ENCODE results near the gene MAP3K4. TPM values are rescaled to one million over a fixed set of nuclear protein-coding genes. Genes with fewer than 3 reads are reported as not detected.

Gene MAP3K4
- total RNA-seq, 1 experiment from 2014 or later: 27.9 TPM

GRCh38 chr6:161152907-161153662, 161.5 kb downstream of the MAP3K4 start:
- H3K4me3 ChIP-seq (ENCODE audit: low read length): no peak overlapping the region
- ATAC-seq: peak; percentile 67
- no peaks in the 10 kb centered on the region; the same call in 1 of the 2 replicates for H3K36me3 ChIP-seq (ENCODE audit: low read depth, low read length)
- no peaks in the 10 kb centered on the region for H3F3A ChIP-seq (ENCODE audit: low read length, unreplicated experiment)
- H2AFZ ChIP-seq (ENCODE audit: low read length): no peak overlapping the region
- no peaks in the 10 kb centered on the region for H3K27me3 ChIP-seq (ENCODE audit: low read length)
- no peak overlapping the region for H3K27ac ChIP-seq (ENCODE audit: low read length)
- no peak overlapping the region for H3K9ac ChIP-seq (ENCODE audit: low read length)
- no peaks in the 10 kb centered on the region for H3K9me3 ChIP-seq (ENCODE audit: low read length)
- ChIA-PET POLR2A (ENCODE audit: unreplicated experiment) (no interaction called here), CTCF (no interaction called here)
- intact Hi-C loops (cut with micrococcal nuclease): loop anchor here (2.0 kb wide), 1 partner anchor 218 kb away; no protein-coding TSS in a partner anchor
- peak; percentile 70 for TF ChIP-seq CTCF (conservative IDR thresholded peaks at IDR 0.05; ENCODE audit: low read depth, low read length)
- no peak for TF ChIP-seq EZH2phosphoT487 (IDR thresholded peaks at IDR 0.05; ENCODE audit: borderline replicate concordance, low read length)
- no peaks in the 10 kb centered on the region for H4K20me1 ChIP-seq (ENCODE audit: low read length)
- no peak overlapping the region for H3K4me2 ChIP-seq (ENCODE audit: low read length)
- H3K4me1 ChIP-seq (ENCODE audit: insufficient read depth, low read length): no peaks in the 10 kb centered on the region
- no peaks in the 10 kb centered on the region for H3K9me2 ChIP-seq (replicated peaks; ENCODE audit: low read length)
- H3K79me2 ChIP-seq (ENCODE audit: low read length): no peaks in the 10 kb centered on the region
- no peak for DNase-seq
- BruUV-seq (replicated peaks): no TSS peak

- Histone ChIP-seq H3K9me3 (ENCODE audit: low read length) (no peaks in the 10 kb centered on the region), H2AFZ (ENCODE audit: low read length) (no peak overlapping the region), H3K27ac (ENCODE audit: low read length) (no peak overlapping the region), H3K4me2 (ENCODE audit: low read length) (no peak overlapping the region), H3K4me1 (ENCODE audit: insufficient read depth, low read length) (no peaks in the 10 kb centered on the region), H3K79me2 (ENCODE audit: low read length) (no peaks in the 10 kb centered on the region), H3K4me3 (ENCODE audit: low read length) (no peak overlapping the region), H3K9me2 (replicated peaks; ENCODE audit: low read length) (no peaks in the 10 kb centered on the region), H3K9ac (ENCODE audit: low read length) (no peak overlapping the region), H3K36me3 (ENCODE audit: low read depth, low read length) (no peaks in the 10 kb centered on the region; the same call in 1 of the 2 replicates), H4K20me1 (ENCODE audit: low read length) (no peaks in the 10 kb centered on the region), H3F3A (ENCODE audit: low read length, unreplicated experiment) (no peaks in the 10 kb centered on the region), H3K27me3 (ENCODE audit: low read length) (no peaks in the 10 kb centered on the region)
- DNase-seq (no peak), ATAC-seq (no peak)
- BruUV-seq (replicated peaks): no TSS peak
- TF ChIP-seq EZH2 (IDR thresholded peaks at IDR 0.05; ENCODE audit: low read length, unreplicated experiment): no peak
- no peak for TF ChIP-seq CTCF (conservative IDR thresholded peaks at IDR 0.05; ENCODE audit: low read depth, low read length)
- no peak for TF ChIP-seq EZH2phosphoT487 (IDR thresholded peaks at IDR 0.05; ENCODE audit: borderline replicate concordance, low read length)
- POLR2A ChIA-PET (ENCODE audit: unreplicated experiment): no interaction called here
- intact Hi-C loops (cut with micrococcal nuclease): loop anchor here (2.0 kb wide), 1 partner anchor 217 kb away; no protein-coding TSS in a partner anchor
- CTCF ChIA-PET: no interaction called here
Observed at GRCh38 chr6:161153725-161154124, 162.2 kb downstream of the MAP3K4 start.

- no TSS peak for BruUV-seq (replicated peaks)
- Histone ChIP-seq H3K9me2 (replicated peaks; ENCODE audit: low read length) (no peaks in the 10 kb centered on the region), H3K79me2 (ENCODE audit: low read length) (no peaks in the 10 kb centered on the region), H3F3A (ENCODE audit: low read length, unreplicated experiment) (no peaks in the 10 kb centered on the region), H3K36me3 (ENCODE audit: low read depth, low read length) (no peaks in the 10 kb centered on the region; the same call in 1 of the 2 replicates), H3K4me2 (ENCODE audit: low read length) (no peak overlapping the region), H2AFZ (ENCODE audit: low read length) (no peak overlapping the region), H3K27ac (ENCODE audit: low read length) (no peak overlapping the region), H3K4me3 (ENCODE audit: low read length) (no peak overlapping the region), H4K20me1 (ENCODE audit: low read length) (no peaks in the 10 kb centered on the region), H3K27me3 (ENCODE audit: low read length) (no peaks in the 10 kb centered on the region), H3K9ac (ENCODE audit: low read length) (no peak overlapping the region), H3K9me3 (ENCODE audit: low read length) (no peaks in the 10 kb centered on the region), H3K4me1 (ENCODE audit: insufficient read depth, low read length) (no peaks in the 10 kb centered on the region)
- DNase-seq (no peak), ATAC-seq (no peak)
- POLR2A ChIA-PET (ENCODE audit: unreplicated experiment): no interaction called here
- CTCF ChIA-PET: no interaction called here
- intact Hi-C loops (cut with micrococcal nuclease): no loop called here
- TF ChIP-seq EZH2 (IDR thresholded peaks at IDR 0.05; ENCODE audit: low read length, unreplicated experiment) (no peak), EZH2phosphoT487 (IDR thresholded peaks at IDR 0.05; ENCODE audit: borderline replicate concordance, low read length) (no peak), CTCF (conservative IDR thresholded peaks at IDR 0.05; ENCODE audit: low read depth, low read length) (no peak)
Observed at GRCh38 chr6:161154796-161155335, 163.3 kb downstream of the MAP3K4 start.
